ENCODE results near the gene LIN52. TPM values are rescaled to one million over a fixed set of nuclear protein-coding genes. Genes with fewer than 3 reads are reported as not detected.

LIN52 gene
- total and polyA plus RNA-seq, 2 experiments from 2014 or later, result 8.6 to 10.8 TPM

- no peaks in the 10 kb centered on the region for H3K79me2 ChIP-seq (replicated peaks; ENCODE audit: insufficient read depth)
- no peak overlapping the region for H3K4me2 ChIP-seq
- no peaks in the 10 kb centered on the region for H3K27me3 ChIP-seq (ENCODE audit: insufficient read depth)
- H3K4me1 ChIP-seq (ENCODE audit: insufficient read depth), result no peaks in the 10 kb centered on the region
- H3F3A ChIP-seq (replicated peaks; ENCODE audit: low read depth), result no peaks in the 10 kb centered on the region
- Mint-ChIP-seq H3K4me3 (no peak overlapping the region), H3K27ac (no peak overlapping the region), H3K9me3 (no peaks in the 10 kb centered on the region; the same call in 1 of the 3 replicates), H3K36me3 (ENCODE audit: low read depth) (peaks cover 20% of the 10 kb centered on the region), H3K27me3 (ENCODE audit: insufficient read depth, low read depth, poor library complexity) (no peaks in the 10 kb centered on the region), H3K4me1 (no peaks in the 10 kb centered on the region)
- peaks cover 10% of the 10 kb centered on the region; the same call in 1 of the 2 replicates for H3K36me3 ChIP-seq (ENCODE audit: insufficient read depth)
- H3K9me2 ChIP-seq (ENCODE audit: insufficient read depth), result no peaks in the 10 kb centered on the region
- 0 out of 2 replicates have a peak, but pooled peaks cover 3% of the 10 kb centered on the region for H4K20me1 ChIP-seq (replicated peaks; ENCODE audit: insufficient read depth)
- H3K4me3 ChIP-seq, result no peak overlapping the region
- H3K27ac ChIP-seq (ENCODE audit: low read depth), result no peak overlapping the region
- no peak overlapping the region for H2AFZ ChIP-seq
- no peak for ATAC-seq
- DNase-seq (ENCODE audit: low spot score), result no peak
- TF ChIP-seq EZH2phosphoT487 (IDR thresholded peaks at IDR 0.05; ENCODE audit: unreplicated experiment), result no peak
- TF ChIP-seq ZNF462 (CRISPR knock-in tag; IDR thresholded peaks at IDR 0.05), result no peak
- TF ChIP-seq ZNF331 (CRISPR knock-in tag; IDR thresholded peaks at IDR 0.05; ENCODE audit: low read depth), result no peak
- TF ChIP-seq STAT1 (IDR thresholded peaks at IDR 0.05; ENCODE audit: unreplicated experiment), result no peak
- no peak for TF ChIP-seq REST (IDR thresholded peaks at IDR 0.05; ENCODE audit: unreplicated experiment)
- TF ChIP-seq JUNB (IDR thresholded peaks at IDR 0.05; ENCODE audit: unreplicated experiment), result no peak
- no peak for TF ChIP-seq ZNF114 (CRISPR knock-in tag; IDR thresholded peaks at IDR 0.05)
- no peak for TF ChIP-seq POLR2AphosphoS5 (IDR thresholded peaks at IDR 0.05; ENCODE audit: low read depth)
- no peak for TF ChIP-seq CTCF (conservative IDR thresholded peaks at IDR 0.05; ENCODE audit: low read depth in 2 of 2)
- TF ChIP-seq CREB1 (CRISPR knock-in tag; IDR thresholded peaks at IDR 0.05; ENCODE audit: low read depth), result no peak
- no peak for TF ChIP-seq EZH2 (IDR thresholded peaks at IDR 0.05; ENCODE audit: low read depth, unreplicated experiment)
- TF ChIP-seq ETS1 (IDR thresholded peaks at IDR 0.05), result no peak
- no peak for TF ChIP-seq NANOG (IDR thresholded peaks at IDR 0.05; ENCODE audit: borderline replicate concordance)
Measured at GRCh38 chr14:74127634-74128033, 42.9 kb downstream of the LIN52 start.

Data from GM23338 (cell line).